ENCODE measurements around the gene TMPRSS7. TPM values are rescaled to one million over a fixed set of nuclear protein-coding genes. Genes with fewer than 3 reads are reported as not detected.

The TMPRSS7 gene
- polyA plus RNA-seq, 1 donor (not counting 4 experiments of a cell fraction or from before 2014, with no cell fraction given): 0.18 TPM

- peak; percentile 95 for FAIRE-seq
- H3K9ac ChIP-seq (ENCODE audit: control insufficient read depth, extremely low read depth, insufficient read depth, low read length): peak overlapping the region; percentile 85
Measured at GRCh38 chr3:112074616-112075497, 40.3 kb downstream of the TMPRSS7 start.

DNA sequence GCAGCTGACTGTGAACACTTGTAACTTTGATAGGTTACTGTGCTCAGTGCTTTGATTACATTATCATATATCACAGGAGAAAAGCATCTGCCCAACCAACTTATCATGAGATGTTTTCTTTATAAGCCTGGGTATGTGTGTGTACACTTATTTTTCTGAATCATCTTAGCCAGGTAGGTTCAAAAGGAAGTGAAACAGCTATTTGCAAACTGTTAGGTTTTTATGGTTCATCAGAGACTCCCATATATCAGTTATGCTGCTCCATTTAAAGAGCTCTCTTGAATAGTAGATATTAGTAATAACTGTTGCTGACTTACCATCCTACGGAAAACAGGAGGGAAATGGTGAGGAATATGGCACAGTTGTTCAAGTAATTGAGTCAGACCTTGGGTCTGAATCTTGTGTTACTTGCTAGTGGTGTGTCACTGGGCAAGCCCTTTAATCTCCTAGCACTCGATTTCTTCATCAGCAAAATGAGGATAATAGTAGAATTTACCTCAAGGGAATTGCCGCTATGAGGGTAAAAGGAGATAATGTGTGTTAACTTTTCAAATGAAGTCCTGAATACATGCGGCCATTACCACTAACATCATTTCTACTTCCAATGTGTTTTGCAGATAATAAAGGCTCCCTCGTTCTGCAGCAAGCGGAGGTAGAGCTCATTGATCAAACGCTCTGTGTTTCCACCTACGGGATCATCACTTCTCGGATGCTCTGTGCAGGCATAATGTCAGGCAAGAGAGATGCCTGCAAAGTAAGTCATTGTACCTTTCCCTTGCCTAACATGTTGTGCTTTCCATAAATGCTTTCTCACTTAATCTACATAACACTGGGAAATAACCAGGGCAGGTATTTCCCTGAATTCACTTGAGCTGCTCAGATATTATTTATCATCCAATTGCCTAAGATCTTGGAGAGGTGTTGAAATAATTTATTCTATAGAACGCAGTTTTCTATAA lies 43.9 kb downstream of the TMPRSS7 start:
- Histone ChIP-seq H4K20me1 (ENCODE audit: control insufficient read depth, extremely low read depth, insufficient read depth, low read length) (no peaks in the 10 kb centered on the region), H3K9ac (ENCODE audit: control insufficient read depth, extremely low read depth, insufficient read depth, low read length) (no peak overlapping the region), H3K9me1 (ENCODE audit: control insufficient read depth, extremely low read depth, insufficient read depth, low read length) (no peaks in the 10 kb centered on the region), H2AFZ (ENCODE audit: control insufficient read depth, low read length) (no peak overlapping the region), H3K9me3 (ENCODE audit: control insufficient read depth, low read depth, low read length) (no peaks in the 10 kb centered on the region), H3K36me3 (ENCODE audit: control insufficient read depth in 2 of 2, extremely low read depth in 1 of 2, insufficient read depth in 2 of 2, low read length in 2 of 2) (no peaks in the 10 kb centered on the region), H3K27me3 (ENCODE audit: control insufficient read depth, extremely low read depth, insufficient read depth, low read length) (no peaks in the 10 kb centered on the region), H3K27ac (ENCODE audit: control insufficient read depth, insufficient read depth, low read length) (no peak overlapping the region), H3K4me1 (ENCODE audit: control insufficient read depth, extremely low read depth, insufficient read depth, low read length) (peaks cover 14% of the 10 kb centered on the region), H3K79me2 (ENCODE audit: control insufficient read depth, insufficient read depth, low read length) (no peaks in the 10 kb centered on the region), H3K4me3 (ENCODE audit: control insufficient read depth in 2 of 3, extremely low read depth in 1 of 3, insufficient read depth in 2 of 3, low read depth in 1 of 3, low read length in 3 of 3) (no peak overlapping the region), H3K4me2 (ENCODE audit: control insufficient read depth, extremely low read depth, insufficient read depth, low read depth, low read length) (no peak overlapping the region)
- no peak for DNase-seq (ENCODE audit: low read depth, low spot score)
- dilution Hi-C loops (cut with MboI; ENCODE audit: extremely low pct_ligation_motif_present, low sequenced_read_pairs): no loop called here
- FAIRE-seq: no peak
- no peak for TF ChIP-seq CTCF (optimal IDR thresholded peaks at IDR 0.05 in 1 of 3, IDR thresholded peaks at IDR 0.05 in 1 of 3, conservative IDR thresholded peaks at IDR 0.05 in 1 of 3; ENCODE audit: extremely low read depth in 1 of 3, insufficient read depth in 2 of 3, low read length in 3 of 3)
- TF ChIP-seq EZH2 (IDR thresholded peaks at IDR 0.05; ENCODE audit: low read length): no peak

More at GRCh38 chr3:112074616-112075497, 40.3 kb downstream of the TMPRSS7 start:
- Histone ChIP-seq H3K4me1 (ENCODE audit: control insufficient read depth, extremely low read depth, insufficient read depth, low read length) (peaks cover 14% of the 10 kb centered on the region), H4K20me1 (ENCODE audit: control insufficient read depth, extremely low read depth, insufficient read depth, low read length) (no peaks in the 10 kb centered on the region), H3K4me3 (ENCODE audit: control insufficient read depth in 2 of 3, extremely low read depth in 1 of 3, insufficient read depth in 2 of 3, low read depth in 1 of 3, low read length in 3 of 3) (peak overlapping the region; percentile 2 to 49 (median 44)), H3K79me2 (ENCODE audit: control insufficient read depth, insufficient read depth, low read length) (no peaks in the 10 kb centered on the region), H3K9me3 (ENCODE audit: control insufficient read depth, low read depth, low read length) (no peaks in the 10 kb centered on the region), H3K27me3 (ENCODE audit: control insufficient read depth, extremely low read depth, insufficient read depth, low read length) (no peaks in the 10 kb centered on the region), H3K4me2 (ENCODE audit: control insufficient read depth, extremely low read depth, insufficient read depth, low read depth, low read length) (peak overlapping the region; percentile 94), H3K36me3 (ENCODE audit: control insufficient read depth in 2 of 2, extremely low read depth in 1 of 2, insufficient read depth in 2 of 2, low read length in 2 of 2) (no peaks in the 10 kb centered on the region), H3K27ac (ENCODE audit: control insufficient read depth, insufficient read depth, low read length) (peak overlapping the region; percentile 99), H3K9me1 (ENCODE audit: control insufficient read depth, extremely low read depth, insufficient read depth, low read length) (no peaks in the 10 kb centered on the region), H2AFZ (ENCODE audit: control insufficient read depth, low read length) (peak overlapping the region; percentile 60)
- peak; percentile 99 for DNase-seq (ENCODE audit: low read depth, low spot score)
- TF ChIP-seq CTCF (optimal IDR thresholded peaks at IDR 0.05 in 1 of 3, IDR thresholded peaks at IDR 0.05 in 1 of 3, conservative IDR thresholded peaks at IDR 0.05 in 1 of 3; ENCODE audit: extremely low read depth in 1 of 3, insufficient read depth in 2 of 3, low read length in 3 of 3) (no peak), EZH2 (IDR thresholded peaks at IDR 0.05; ENCODE audit: low read length) (no peak)
- dilution Hi-C loops (cut with MboI; ENCODE audit: extremely low pct_ligation_motif_present, low sequenced_read_pairs): no loop called here
